ENCODE data around the gene RRP12. TPM values are rescaled to one million over a fixed set of nuclear protein-coding genes. Genes with fewer than 3 reads are reported as not detected.
"Not testable (repeated sequence)": the region's sequence is repeated elsewhere in the genome, so short reads cannot be mapped to it uniquely, and the experiment has no call there.

RRP12 gene
- total RNA-seq, 2 donors from 2014 or later = 6.1 to 12.3 TPM

DNA sequence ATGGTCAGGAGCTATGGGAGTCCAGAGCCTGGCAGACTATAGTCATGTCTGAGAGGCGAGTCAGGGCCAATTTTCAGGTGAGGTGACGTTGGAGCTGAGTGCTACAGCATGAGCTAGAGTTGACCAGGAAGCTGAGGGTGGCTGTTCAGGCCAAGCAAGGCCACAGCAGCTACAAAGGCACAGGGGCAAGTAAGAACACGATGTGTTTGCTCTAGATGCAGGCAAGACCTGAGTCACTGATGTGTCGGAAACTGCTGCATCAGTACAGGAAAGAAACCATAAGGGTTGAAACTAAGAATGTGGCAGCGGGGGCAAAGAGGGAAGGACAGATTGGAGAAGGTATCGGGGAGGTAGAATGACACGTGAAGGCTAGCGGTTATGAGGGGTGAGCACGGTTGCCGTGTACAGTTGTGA lies 11.8 kb upstream of the RRP12 start:
- TF ChIP-seq, protein P1, sequence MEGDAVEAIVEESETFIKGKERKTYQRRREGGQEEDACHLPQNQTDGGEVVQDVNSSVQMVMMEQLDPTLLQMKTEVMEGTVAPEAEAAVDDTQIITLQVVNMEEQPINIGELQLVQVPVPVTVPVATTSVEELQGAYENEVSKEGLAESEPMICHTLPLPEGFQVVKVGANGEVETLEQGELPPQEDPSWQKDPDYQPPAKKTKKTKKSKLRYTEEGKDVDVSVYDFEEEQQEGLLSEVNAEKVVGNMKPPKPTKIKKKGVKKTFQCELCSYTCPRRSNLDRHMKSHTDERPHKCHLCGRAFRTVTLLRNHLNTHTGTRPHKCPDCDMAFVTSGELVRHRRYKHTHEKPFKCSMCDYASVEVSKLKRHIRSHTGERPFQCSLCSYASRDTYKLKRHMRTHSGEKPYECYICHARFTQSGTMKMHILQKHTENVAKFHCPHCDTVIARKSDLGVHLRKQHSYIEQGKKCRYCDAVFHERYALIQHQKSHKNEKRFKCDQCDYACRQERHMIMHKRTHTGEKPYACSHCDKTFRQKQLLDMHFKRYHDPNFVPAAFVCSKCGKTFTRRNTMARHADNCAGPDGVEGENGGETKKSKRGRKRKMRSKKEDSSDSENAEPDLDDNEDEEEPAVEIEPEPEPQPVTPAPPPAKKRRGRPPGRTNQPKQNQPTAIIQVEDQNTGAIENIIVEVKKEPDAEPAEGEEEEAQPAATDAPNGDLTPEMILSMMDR (IDR thresholded peaks at IDR 0.05) = no peak
- H3K9me3 ChIP-seq = no peaks in the 10 kb centered on the region
- H3K27me3 ChIP-seq = no peaks in the 10 kb centered on the region
- H3K27ac ChIP-seq = no peak overlapping the region
- no peak for DNase-seq (ENCODE audit: low spot score)
- no peaks in the 10 kb centered on the region for H3K4me1 ChIP-seq
- H3K4me3 ChIP-seq = no peak overlapping the region
- no peaks in the 10 kb centered on the region for H3K36me3 ChIP-seq

DNA sequence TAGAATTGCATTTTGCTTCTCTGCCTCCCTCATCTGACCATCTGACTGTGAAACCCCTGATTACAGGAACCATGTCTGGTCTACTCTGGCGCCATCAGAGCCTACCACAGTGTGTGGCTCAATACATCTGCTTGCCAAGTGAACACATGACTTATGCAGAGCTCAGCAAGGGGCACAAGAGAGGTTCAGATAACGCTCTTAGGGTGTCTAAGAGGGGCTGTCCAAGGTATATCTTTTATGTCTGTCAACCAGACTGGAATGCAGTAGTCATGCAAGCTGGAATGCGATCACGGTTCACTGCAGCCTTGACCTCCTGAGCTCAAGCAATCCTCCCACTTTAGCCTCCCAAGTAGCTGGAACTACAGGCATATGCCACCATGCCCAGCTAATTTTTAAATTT lies 10.3 kb upstream of the RRP12 start:
- Histone ChIP-seq H3K27ac (no peak overlapping the region), H3K9me3 (no peaks in the 10 kb centered on the region), H3K4me3 (no peak overlapping the region), H3K27me3 (no peaks in the 10 kb centered on the region), H3K4me1 (peaks cover 0 to 9% of the 10 kb centered on the region in 2 donors), H3K36me3 (no peaks in the 10 kb centered on the region)
- TF ChIP-seq, protein P1 (IDR thresholded peaks at IDR 0.05) = no peak
- DNase-seq (ENCODE audit: low spot score) = no peak

DNA sequence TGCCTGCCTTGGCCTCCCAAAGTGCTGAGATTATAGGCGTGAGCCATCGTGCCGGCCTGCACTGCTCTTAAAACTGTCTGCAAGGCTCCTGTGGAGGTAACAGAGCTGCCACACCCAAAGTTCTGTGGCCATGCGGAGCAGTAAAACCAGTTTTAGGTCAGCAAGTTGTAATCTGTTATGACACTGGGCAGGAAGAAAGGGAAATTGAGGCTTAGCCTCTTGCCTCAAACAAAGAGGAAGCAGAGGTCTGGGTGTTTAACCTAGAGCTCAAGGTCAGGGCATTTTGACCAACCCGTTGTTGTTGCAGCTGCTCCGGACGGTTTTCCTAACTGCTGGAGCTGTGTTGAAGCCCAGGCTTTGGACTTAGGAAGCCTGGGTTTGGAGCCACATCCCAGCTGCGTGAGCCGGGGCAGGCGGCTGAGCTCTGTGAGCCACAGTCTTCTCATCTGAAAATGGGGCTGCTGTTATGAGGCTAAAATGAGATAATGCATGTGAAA lies 7.4 kb upstream of the RRP12 start:
- Histone ChIP-seq H3K36me3 (no peaks in the 10 kb centered on the region), H3K27me3 (no peaks in the 10 kb centered on the region), H3K27ac (no peak overlapping the region), H3K9me3 (no peaks in the 10 kb centered on the region), H3K4me3 (no peak overlapping the region), H3K4me1 (peaks cover 0 to 9% of the 10 kb centered on the region in 2 donors)
- TF ChIP-seq, protein P1 (IDR thresholded peaks at IDR 0.05) = no peak
- no peak for DNase-seq (ENCODE audit: low spot score)

DNA sequence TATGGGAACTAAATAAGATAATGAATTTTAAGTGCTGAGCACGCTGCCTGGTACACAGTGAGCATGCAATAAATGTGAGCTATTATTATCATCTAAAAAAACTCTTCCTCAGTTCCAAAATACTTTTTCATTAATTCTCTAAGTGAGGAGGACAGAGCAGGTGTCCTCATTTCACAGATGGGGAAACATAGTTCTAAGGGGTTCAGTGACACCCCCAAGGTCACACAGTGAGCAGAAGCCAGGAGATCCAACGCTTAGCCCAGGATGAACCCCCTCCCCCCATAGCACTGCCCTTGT lies 6.8 kb upstream of the RRP12 start:
- H3K4me3 ChIP-seq = no peak overlapping the region
- H3K27me3 ChIP-seq = no peaks in the 10 kb centered on the region
- no peak for DNase-seq (ENCODE audit: low spot score)
- TF ChIP-seq, protein P1 (IDR thresholded peaks at IDR 0.05) = no peak
- no peaks in the 10 kb centered on the region for H3K36me3 ChIP-seq
- H3K4me1 ChIP-seq = peaks cover 0 to 9% of the 10 kb centered on the region in 2 donors
- H3K27ac ChIP-seq = no peak overlapping the region
- H3K9me3 ChIP-seq = no peaks in the 10 kb centered on the region

DNA sequence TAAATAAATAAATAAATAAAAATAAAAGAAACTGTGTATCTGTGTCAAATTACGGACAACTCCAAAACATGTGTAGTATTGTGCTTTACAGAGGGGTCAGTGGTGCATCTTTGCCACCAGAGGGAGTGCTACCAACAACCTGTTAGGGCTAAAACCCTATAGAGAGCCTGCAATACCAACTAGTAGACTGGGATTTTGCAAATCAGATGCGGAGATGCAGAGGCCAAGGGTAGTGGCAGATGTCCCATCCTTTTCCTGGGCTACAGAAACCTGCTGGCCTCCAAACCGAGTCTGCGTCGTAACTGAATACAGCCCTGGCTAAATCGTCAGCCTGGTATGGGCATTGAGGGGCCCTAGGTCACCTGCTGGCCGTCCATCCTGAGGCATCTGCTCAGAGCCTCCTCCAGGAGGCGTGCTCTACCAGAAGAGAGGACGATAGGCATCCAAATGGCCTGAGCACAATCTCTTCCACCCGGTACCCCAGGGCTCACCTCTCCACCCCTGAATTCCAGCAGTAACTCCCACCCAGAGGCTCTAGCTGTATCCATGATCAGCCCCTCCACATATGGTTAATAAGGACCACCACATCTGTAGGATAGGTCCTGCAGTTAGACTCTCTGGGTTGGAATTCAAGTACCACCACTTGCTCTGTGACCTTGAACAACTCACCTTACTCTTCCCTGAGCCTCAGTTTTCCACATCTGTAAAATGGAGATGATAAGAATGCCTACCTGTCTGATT lies 6.2 kb upstream of the RRP12 start:
- no peaks in the 10 kb centered on the region for H3K9me3 ChIP-seq
- H3K27ac ChIP-seq = no peak overlapping the region
- TF ChIP-seq, protein P1 (IDR thresholded peaks at IDR 0.05) = peak; percentile 52 to 83
- H3K4me1 ChIP-seq = peaks cover 0 to 9% of the 10 kb centered on the region in 2 donors
- H3K27me3 ChIP-seq = no peaks in the 10 kb centered on the region
- H3K36me3 ChIP-seq = no peaks in the 10 kb centered on the region
- H3K4me3 ChIP-seq = peak overlapping the region in 1 of 2 donors; percentile 16
- DNase-seq (ENCODE audit: low spot score) = no peak

DNA sequence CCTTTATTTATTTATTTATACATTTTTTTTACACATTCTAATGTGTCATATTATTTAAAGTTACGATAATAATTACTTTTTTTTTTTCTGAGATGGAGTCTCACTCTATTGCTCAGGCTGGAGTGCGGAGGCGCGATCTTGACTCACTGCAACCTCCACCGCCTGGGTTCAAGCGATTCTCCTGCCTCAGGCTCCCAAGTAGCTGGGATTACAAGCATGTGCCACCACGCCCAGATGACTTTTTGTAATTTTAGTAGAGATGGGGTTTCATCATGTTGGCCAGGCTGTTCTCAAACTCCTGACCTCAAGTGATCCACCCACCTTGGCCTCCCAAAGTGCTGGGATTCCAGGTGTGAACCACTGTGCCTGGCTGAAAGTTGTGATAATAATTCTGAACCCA lies 5.3 kb upstream of the RRP12 start:
- not testable (repeated sequence) for H3K9me3 ChIP-seq; H3K4me1 ChIP-seq; H3K36me3 ChIP-seq; H3K27me3 ChIP-seq; DNase-seq (ENCODE audit: low spot score); H3K4me3 ChIP-seq; H3K27ac ChIP-seq
